ENCODE data around the gene NTMT2. TPM values are rescaled to one million over a fixed set of nuclear protein-coding genes. Genes with fewer than 3 reads are reported as not detected.

The NTMT2 gene
- total RNA-seq, 3 donors from 2014 or later (not counting 1 experiment from before 2014, with no cell fraction given), result not detected

- no peak overlapping the region for H3K4me3 Mint-ChIP-seq
- TF ChIP-seq, protein P1, sequence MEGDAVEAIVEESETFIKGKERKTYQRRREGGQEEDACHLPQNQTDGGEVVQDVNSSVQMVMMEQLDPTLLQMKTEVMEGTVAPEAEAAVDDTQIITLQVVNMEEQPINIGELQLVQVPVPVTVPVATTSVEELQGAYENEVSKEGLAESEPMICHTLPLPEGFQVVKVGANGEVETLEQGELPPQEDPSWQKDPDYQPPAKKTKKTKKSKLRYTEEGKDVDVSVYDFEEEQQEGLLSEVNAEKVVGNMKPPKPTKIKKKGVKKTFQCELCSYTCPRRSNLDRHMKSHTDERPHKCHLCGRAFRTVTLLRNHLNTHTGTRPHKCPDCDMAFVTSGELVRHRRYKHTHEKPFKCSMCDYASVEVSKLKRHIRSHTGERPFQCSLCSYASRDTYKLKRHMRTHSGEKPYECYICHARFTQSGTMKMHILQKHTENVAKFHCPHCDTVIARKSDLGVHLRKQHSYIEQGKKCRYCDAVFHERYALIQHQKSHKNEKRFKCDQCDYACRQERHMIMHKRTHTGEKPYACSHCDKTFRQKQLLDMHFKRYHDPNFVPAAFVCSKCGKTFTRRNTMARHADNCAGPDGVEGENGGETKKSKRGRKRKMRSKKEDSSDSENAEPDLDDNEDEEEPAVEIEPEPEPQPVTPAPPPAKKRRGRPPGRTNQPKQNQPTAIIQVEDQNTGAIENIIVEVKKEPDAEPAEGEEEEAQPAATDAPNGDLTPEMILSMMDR (IDR thresholded peaks at IDR 0.05), result no peak
- DNase-seq (no peak), ATAC-seq (no peak)
- H3K36me3 Mint-ChIP-seq, result no peaks in the 10 kb centered on the region
- Histone ChIP-seq H3K36me3 (ENCODE audit: control insufficient read depth, insufficient read depth, low read length) (no peaks in the 10 kb centered on the region), H3K4me3 (ENCODE audit: low read length) (no peak overlapping the region), H3K27me3 (ENCODE audit: control insufficient read depth, insufficient read depth, low read length) (peaks cover 2% of the 10 kb centered on the region), H3K4me1 (ENCODE audit: control insufficient read depth, insufficient read depth, low read length) (no peaks in the 10 kb centered on the region), H3K9me3 (ENCODE audit: control insufficient read depth, insufficient read depth, low read length) (no peaks in the 10 kb centered on the region), H3K27ac (ENCODE audit: low read length) (no peak overlapping the region)
- no peaks in the 10 kb centered on the region for H3K4me1 Mint-ChIP-seq
- H3K9me3 Mint-ChIP-seq, result no peaks in the 10 kb centered on the region
- H3K27me3 Mint-ChIP-seq (ENCODE audit: low read depth in 2 of 2), result peaks cover 13 to 17% of the 10 kb centered on the region in 2 donors
- WGBS (ENCODE audit: insufficient coverage), result 93% methylated on average over 2 of the region's 4 CpGs
- no peak overlapping the region for H3K27ac Mint-ChIP-seq
- intact Hi-C loops (cut with micrococcal nuclease), result no loop called here
These were observed 72.5 kb downstream of the NTMT2 start for GRCh38 chr1:170218257-170218650.

Other genes with a start within 250 kb of the NTMT2 start
- 10 to 100 TPM; 31.0 to 34.3 (median 33.7) TPM for gene KIFAP3, start 71.3 kb upstream of the NTMT2 start, total RNA-seq